K562 (cell line): ENCODE measurements around the gene NMRK2. TPM values are rescaled to one million over a fixed set of nuclear protein-coding genes. Genes with fewer than 3 reads are reported as not detected.
A peak's percentile ranks its signal among the peaks of the same experiment; 100 is the strongest.
"Not testable (repeated sequence)": the region's sequence is repeated elsewhere in the genome, so short reads cannot be mapped to it uniquely, and the experiment has no call there.

Experiments used
- ATAC-seq: fragments of 200-7000 bp; cut with Tn5 transposase; 3 replicates; pipeline ENCODE4 v1.9.1; 2020; ENCODE audit warnings: moderate library complexity
- BruUV-seq: library from RNA; stranded (reverse); fragments of 400-500 nt; replicated peaks from 2 replicates; lab custom pipeline; 2021; lab: Mats Ljungman, UMichigan
- CTCF ChIA-PET: fragments of 300-600 bp; formaldehyde crosslinking; extraction: SDS; loops from one replicate; lab custom pipeline; 2021; ENCODE audit warnings: low intra/inter-chr PET ratio; lab: Yijun Ruan, JAX
- POLR2A ChIA-PET: fragments of 300-600, 350-650 bp; sonication (Branson Sonifier 250); formaldehyde crosslinking; extraction: SDS; loops from one replicate; lab custom pipeline; 2021; ENCODE audit warnings: antibody characterized with exemption, inconsistent platforms; lab: Yijun Ruan, JAX
- DNase-seq, 4 experiments: peaks; one replicate each; pipeline versions ENCODE4 v3.0.0 to v3.0.0-alpha.2; 2011 to 2018; ENCODE audit warnings: low spot score in 3 of 4, mixed read lengths in 3 of 4; ENCODE audit errors: extremely low read depth in 1 of 4
- FAIRE-seq: peaks from 2 replicates; lab custom pipeline; 2011; peaks lifted over from hg19 to GRCh38; lab: Jason Lieb, UNC
- H2AFZ ChIP-seq: 2 replicates; pipeline ENCODE4 v1.6.0; 2011; ENCODE audit warnings: low read depth, low read length, control low read depth, inconsistent platforms
- H3K27ac ChIP-seq: fragments of 200-600 bp; 3 replicates; pipeline ENCODE4 v1.8.0; 2011; ENCODE audit warnings: low read depth, mild to moderate bottlenecking, control low read depth, inconsistent platforms, low read length, moderate library complexity, mixed read lengths; ENCODE audit errors: extremely low read depth
- H3K27me3 ChIP-seq, 2 experiments: fragments of 300-600 bp in 1 of 2; 2 replicates in 1 of 2; 3 replicates in 1 of 2; pipeline versions ENCODE4 v1.6.0 to v1.8.0; 2011; ENCODE audit warnings: inconsistent platforms in 2 of 2, low read length in 2 of 2, mild to moderate bottlenecking in 1 of 2, mixed read lengths in 1 of 2, moderate library complexity in 1 of 2; ENCODE audit not compliant: control insufficient read depth in 2 of 2, insufficient read depth in 2 of 2
- H3K36me3 ChIP-seq: fragments of 300-600 bp; 3 replicates; pipeline ENCODE4 v1.8.0; 2011; ENCODE audit warnings: mild to moderate bottlenecking, low read length, inconsistent platforms; ENCODE audit not compliant: control insufficient read depth, insufficient read depth
- H3K4me1 ChIP-seq, 2 experiments: fragments of 200-600 bp in 1 of 2; replicated peaks in 1 of 2; 2 replicates in 1 of 2; 3 replicates in 1 of 2; pipeline versions ENCODE4 v1.5.1 to v1.8.0; 2011; ENCODE audit warnings: inconsistent platforms in 2 of 2, low read length in 2 of 2, mild to moderate bottlenecking in 1 of 2, mixed read lengths in 1 of 2, moderate library complexity in 1 of 2; ENCODE audit not compliant: control insufficient read depth in 2 of 2, insufficient read depth in 2 of 2
- H3K4me2 ChIP-seq: 2 replicates; pipeline ENCODE4 v1.6.1; 2011; ENCODE audit warnings: low read length, control low read depth, inconsistent platforms, mixed read lengths; ENCODE audit not compliant: insufficient read depth
- H3K4me3 ChIP-seq: fragments of 200-600 bp; sonication (generic), shearing (Covaris generic); 2 replicates; pipeline ENCODE4 v1.5.1; 2016; ENCODE audit warnings: control low read depth, inconsistent platforms
- H3K79me2 ChIP-seq: fragments of 200-600 bp; 3 replicates; pipeline ENCODE4 v1.8.0; 2011; ENCODE audit warnings: low read length, inconsistent platforms; ENCODE audit not compliant: control insufficient read depth, insufficient read depth
- H3K9ac ChIP-seq, 2 experiments: 2 replicates each; pipeline versions ENCODE4 v1.6.0 to v1.6.1; 2011; ENCODE audit warnings: low read depth in 2 of 2, low read length in 2 of 2, control low read depth in 1 of 2, inconsistent platforms in 1 of 2, mild to moderate bottlenecking in 1 of 2, mixed read lengths in 1 of 2; ENCODE audit not compliant: insufficient read depth in 1 of 2
- H3K9me1 ChIP-seq: one replicate; pipeline ENCODE4 v1.6.0; 2011; ENCODE audit warnings: inconsistent platforms, mild to moderate bottlenecking, low read length, moderate library complexity; ENCODE audit not compliant: control insufficient read depth, insufficient read depth
- H3K9me3 ChIP-seq: replicated peaks from 2 replicates; pipeline ENCODE4 v1.5.1; 2011; ENCODE audit warnings: low read depth, low read length, inconsistent platforms; ENCODE audit not compliant: control insufficient read depth, insufficient read depth
- H4K20me1 ChIP-seq: replicated peaks from 2 replicates; pipeline ENCODE4 v1.6.1; 2011; ENCODE audit warnings: low read length, inconsistent platforms, mixed read lengths; ENCODE audit not compliant: control insufficient read depth, insufficient read depth
- BCOR ChIP-seq: fragments of 450-650 bp; IDR thresholded peaks from 2 replicates; pipeline ENCODE4 v1.6.1; 2016
- CEBPB ChIP-seq: fragments of 450-650 bp; IDR thresholded peaks from 2 replicates; pipeline ENCODE4 v1.6.1; 2016; ENCODE audit warnings: missing genetic modification characterization, missing compliant biosample characterization
- CEBPG ChIP-seq, 3 experiments: fragments of 200-800 bp in 1 of 3; sonication (Bioruptor generic) in 1 of 3; sonication (generic) in 1 of 3; formaldehyde crosslinking in 1 of 3; IDR thresholded peaks in 2 of 3; conservative IDR thresholded peaks in 1 of 3; 2 replicates each; pipeline versions ENCODE4 v1.6.1 to v1.8.0; 2016 to 2022; ENCODE audit warnings: missing compliant biosample characterization in 2 of 3, missing genetic modification characterization in 2 of 3, mild to moderate bottlenecking in 1 of 3, missing genetic modification reagents in 1 of 3
- IRF9 ChIP-seq: fragments of 450-650 bp; IDR thresholded peaks from 2 replicates; pipeline ENCODE4 v1.6.1; 2016; ENCODE audit warnings: missing biosample characterization, missing genetic modification characterization
- KDM1A ChIP-seq, 2 experiments: fragments of 450-650 bp; IDR thresholded peaks; 2 replicates each; pipeline ENCODE4 v1.6.1; 2016; ENCODE audit warnings: mild to moderate bottlenecking in 2 of 2
- RBM39 ChIP-seq: fragments of 200-400 bp; formaldehyde crosslinking; optimal IDR thresholded peaks from 2 replicates; pipeline ENCODE3; 2018; ENCODE audit warnings: low read depth, low read length
- TRIM24 ChIP-seq, 2 experiments: fragments of 450-650 bp; IDR thresholded peaks; 2 replicates each; pipeline ENCODE4 v1.6.1; 2016
- ZNF121 ChIP-seq: sonication (generic); formaldehyde crosslinking; conservative IDR thresholded peaks from 2 replicates; pipeline ENCODE4 v1.8.0; 2022; ENCODE audit warnings: missing genetic modification reagents
- WGBS: fragments of 100-300 bp; shearing (Covaris generic); methylation state at CpG from one replicate; pipeline ENCODE4 v1.1.6; 2016; ENCODE audit warnings: low coverage, mixed read lengths; ENCODE audit not compliant: insufficient coverage; ENCODE audit errors: missing lambda C conversion rate; 5-methylcytosine and 5-hydroxymethylcytosine counted together
- in situ Hi-C: fragments of 300-500 bp; cut with MboI; formaldehyde crosslinking; loops from 4 replicates; pipeline ENCODE4 v1.15.0; 2018; ENCODE audit warnings: inconsistent platforms, mixed read lengths
- intact Hi-C: fragments of 100-400 bp; cut with micrococcal nuclease; formaldehyde crosslinking; loops from 2 replicates; pipeline ENCODE4 v1.14.2; 2022
- polyA plus RNA-seq, 8 experiments: library from polyadenylated mRNA; depleted of rRNA in 4 of 8; stranded (reverse) in 5 of 8; unstranded in 3 of 8; fragments of >200 nt; fragmentation: Nextera tagmentation in 2 of 8; fragmentation: Illumina TruSeq in 1 of 8; extraction: Ambion mirVana in 2 of 8; extraction: Trizol in 1 of 8; gene quantifications; 2 replicates each; pipeline versions ENCODE4 v1.2.1 to v1.2.3, GENCODE V29; 2011 to 2014; ENCODE audit warnings: inconsistent platforms in 1 of 8, missing spikeins in 1 of 8
- total RNA-seq, 7 experiments: library from RNA; depleted of rRNA in 6 of 7; stranded (reverse); fragments of >200 nt in 6 of 7; fragmentation: Illumina TruSeq in 2 of 7; extraction: Trizol in 2 of 7; gene quantifications; 2 replicates each; pipeline versions ENCODE4 v1.2.1 to v1.2.3, GENCODE V29; 2011 to 2021; ENCODE audit warnings: low replicate concordance in 1 of 7

The NMRK2 gene
- total and polyA plus RNA-seq, 9 of the 15 experiments (the other 6 are each of a cell fraction or from before 2014, with no cell fraction given): not detected

- H3K9me3 ChIP-seq, H3K36me3 ChIP-seq, FAIRE-seq, H3K27ac ChIP-seq, CTCF ChIA-PET, ATAC-seq, H3K4me3 ChIP-seq, H3K27me3 ChIP-seq, H3K9ac ChIP-seq, BruUV-seq, intact Hi-C loops, H3K9me1 ChIP-seq, DNase-seq, H2AFZ ChIP-seq, in situ Hi-C loops, H3K79me2 ChIP-seq, H3K4me2 ChIP-seq, H4K20me1 ChIP-seq: not testable (repeated sequence)
- POLR2A ChIA-PET: interaction anchor here (0.7 kb wide), 1 partner anchor 154 kb away, joined by 3 read pairs; no protein-coding TSS in a partner anchor
- H3K4me1 ChIP-seq: peaks cover 20 to 40% of the 10 kb centered on the region in 2 experiments
- 29% methylated on average over 9 of the region's 15 CpGs for WGBS
- TF ChIP-seq ZNF121 (CRISPR knock-in tag) (0 out of 2 replicates have a peak, but pooled peaks have one; percentile 11), KDM1A (IDR thresholded peaks at IDR 0.05) (peak; percentile 20 to 53; a peak in 2 of 4 replicates), BCOR (peak; percentile 76), CEBPB (tag) (peak; percentile 95), RBM39 (peak; percentile 42), IRF9 (tag) (peak; percentile 71; the same call in 1 of the 2 replicates), CEBPG (CRISPR knock-in tag; IDR thresholded peaks at IDR 0.05) (peak; percentile 70), CEBPG (tag; conservative IDR thresholded peaks at IDR 0.05 in 1 of 2, IDR thresholded peaks at IDR 0.05 in 1 of 2) (peak; percentile 48 to 92; a peak in 3 of 4 replicates), TRIM24 (IDR thresholded peaks at IDR 0.05) (peak in 1 of 2 experiments; percentile 26; a peak in 1 of 4 replicates)
These were observed 14.6 kb downstream of the NMRK2 start for GRCh38 chr19:3947316-3947933.
